PFSK-1 (cell line): ENCODE measurements around the gene MYO3A.

ENCODE experiments used
- FOXP2 ChIP-seq: optimal IDR thresholded peaks from 2 replicates; pipeline ENCODE3; 2011; ENCODE audit warnings: borderline replicate concordance, control low read depth, inconsistent platforms; ENCODE audit not compliant: insufficient read depth; ENCODE audit errors: extremely low read length, extremely low read depth
- POLR2AphosphoS5 ChIP-seq: IDR thresholded peaks from 2 replicates; pipeline ENCODE4 v1.6.1; 2012; ENCODE audit warnings: low read depth, mild to moderate bottlenecking, control low read depth, low read length, moderate library complexity
- REST ChIP-seq, 2 experiments: IDR thresholded peaks; 2 replicates each; pipeline versions ENCODE4 v1.6.1 to v1.8.0; 2011 to 2012; ENCODE audit warnings: low read depth in 2 of 2, low read length in 2 of 2, control low read depth in 1 of 2, inconsistent platforms in 1 of 2, mild to moderate bottlenecking in 1 of 2, moderate library complexity in 1 of 2; ENCODE audit not compliant: insufficient read depth in 1 of 2
- SIN3A ChIP-seq: IDR thresholded peaks from 2 replicates; pipeline ENCODE4 v1.6.1; 2012; ENCODE audit warnings: mild to moderate bottlenecking, low read length, moderate library complexity, borderline replicate concordance; ENCODE audit not compliant: insufficient read depth
- TAF1 ChIP-seq: IDR thresholded peaks from 2 replicates; pipeline ENCODE4 v1.6.1; 2012; ENCODE audit warnings: low read length, control low read depth, borderline replicate concordance; ENCODE audit not compliant: insufficient read depth

GRCh38 chr10:26172131-26172530 is 238.1 kb downstream of the MYO3A start:
- no peak for TF ChIP-seq FOXP2
- TF ChIP-seq TAF1, result no peak
- no peak for TF ChIP-seq SIN3A
- TF ChIP-seq POLR2AphosphoS5, result no peak
- no peak for TF ChIP-seq REST (IDR thresholded peaks at IDR 0.05; ENCODE audit: insufficient read depth in 1 of 2, low read depth in 2 of 2, low read length in 2 of 2)
